Fibroblast of skin of right biceps (primary cell): ENCODE measurements around the gene TYK2.
"Not testable (repeated sequence)": the region's sequence is repeated elsewhere in the genome, so short reads cannot be mapped to it uniquely, and the experiment has no call there.

Experiments
- DNase-seq: peaks from one replicate; pipeline ENCODE4 v3.0.0-alpha.2; 2013

TYK2 gene

DNA sequence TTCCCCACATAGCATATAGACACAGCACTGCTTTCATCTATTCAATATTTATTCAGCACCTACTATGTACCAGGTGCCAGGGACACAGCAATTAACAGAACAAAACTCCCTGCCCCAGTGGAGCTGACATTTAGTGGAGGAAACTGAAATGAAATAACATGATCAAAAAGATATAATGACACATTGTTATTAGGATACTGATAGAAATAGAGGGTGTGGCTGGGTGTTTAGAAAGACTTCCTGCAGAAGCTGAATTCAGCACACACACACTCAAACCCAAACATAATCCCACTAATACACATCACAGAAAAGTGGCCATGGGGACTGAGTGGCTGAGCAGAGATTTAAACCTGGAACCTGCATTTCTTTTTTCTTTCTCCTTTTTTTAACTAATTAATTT lies 26.7 kb upstream of the TYK2 start:
- DNase-seq: no peak

DNA sequence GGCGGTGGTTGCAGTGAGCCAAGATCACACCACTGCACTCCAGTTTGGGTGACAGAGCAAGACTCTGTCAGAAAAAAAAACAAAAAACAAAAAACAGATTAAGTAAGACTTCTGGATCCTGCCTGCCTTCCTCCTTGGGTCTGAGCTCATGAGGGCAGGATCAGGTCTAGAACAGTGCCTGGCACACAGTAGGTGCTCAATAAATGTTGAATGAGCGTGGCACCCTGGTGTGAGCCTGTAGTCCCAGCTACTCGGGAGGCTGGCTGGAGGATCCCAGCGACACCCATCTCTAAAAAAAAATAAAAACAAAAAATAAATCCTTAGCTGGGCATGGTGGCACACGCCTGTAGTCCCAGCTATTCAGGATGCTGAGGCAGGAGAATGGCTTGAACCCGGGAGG lies 25.8 kb upstream of the TYK2 start:
- no peak for DNase-seq

GRCh38 chr19:10404888-10405820 lies 24.8 kb upstream of the TYK2 start:
- no peak for DNase-seq

GRCh38 chr19:10403137-10404021 lies 23.0 kb upstream of the TYK2 start, which contains the start of gene CDC37:
TSS of gene CDC37 (minus strand) at chr19:10403542. CDS start at chr19:10403479, 63 bp downstream.
- peak; percentile 96 for DNase-seq

DNA sequence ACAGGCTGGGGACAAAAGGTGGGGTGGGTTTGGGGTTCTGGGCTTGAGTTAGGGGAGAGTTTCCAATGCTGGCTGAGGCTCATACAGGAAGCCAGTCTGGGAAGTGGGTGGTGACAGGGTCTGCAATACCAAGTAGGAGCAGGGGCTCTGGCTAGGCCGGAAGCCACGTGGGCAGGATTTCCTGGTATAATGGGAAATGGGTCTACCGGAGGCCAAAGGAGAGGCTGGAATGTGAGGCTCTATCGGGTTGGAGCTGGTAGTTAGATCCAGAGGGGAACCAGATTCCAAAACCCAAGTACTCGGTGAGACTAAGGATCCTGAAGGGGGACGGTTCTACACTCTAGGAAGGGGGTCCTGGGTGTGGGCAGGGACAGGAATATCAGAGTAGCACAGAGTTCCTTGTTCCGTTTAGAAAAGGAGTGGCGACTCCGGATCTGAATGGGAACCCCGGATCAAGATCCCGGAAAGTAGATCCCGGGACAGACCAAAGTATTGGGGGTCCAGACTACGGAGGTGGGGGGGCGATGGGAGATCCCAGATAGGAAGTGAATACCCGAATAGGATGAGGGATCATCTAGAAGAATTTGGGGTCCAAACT lies 22.2 kb upstream of the TYK2 start:
- peak; percentile 53 for DNase-seq

DNA sequence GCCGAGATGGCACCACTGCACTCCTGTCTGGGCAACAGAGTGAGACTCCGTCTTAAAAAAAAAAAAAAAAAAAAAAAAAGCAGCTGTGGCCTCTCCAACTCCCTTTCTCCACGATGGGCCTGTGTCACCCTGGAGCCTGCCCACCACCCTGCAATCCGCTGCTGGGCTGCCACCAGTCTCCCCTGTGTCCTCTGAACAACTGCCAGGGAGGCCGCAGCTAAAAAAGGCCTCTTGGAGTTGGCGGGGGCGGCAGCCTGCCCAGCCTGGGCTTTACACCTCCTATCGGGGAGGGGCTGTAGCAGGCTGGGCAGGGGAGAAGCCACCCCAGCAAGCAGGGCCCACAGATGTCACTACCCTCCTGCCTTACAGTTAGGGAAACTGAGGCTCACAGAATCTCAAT lies 19.5 kb upstream of the TYK2 start:
- no peak for DNase-seq

DNA sequence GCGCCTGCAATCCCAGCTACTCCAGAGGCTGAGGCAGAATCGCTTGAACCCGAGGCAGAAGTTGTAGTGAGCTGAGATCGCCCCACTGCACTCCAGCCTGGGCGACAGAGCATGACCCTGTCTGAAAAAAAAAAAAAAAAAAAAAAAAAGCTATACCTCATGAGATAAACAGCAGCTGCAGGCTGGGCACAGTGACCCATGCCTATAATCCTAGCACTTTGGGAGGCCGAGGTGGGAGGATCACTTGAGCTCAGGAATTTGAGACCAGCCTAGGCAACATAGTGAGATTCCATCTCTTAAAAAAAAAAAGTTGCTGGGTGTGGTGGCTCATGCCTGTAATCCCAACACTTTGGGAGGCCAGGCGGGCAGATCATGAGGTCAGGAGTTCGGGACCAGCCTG lies 19.0 kb upstream of the TYK2 start:
- not testable (repeated sequence) for DNase-seq

DNA sequence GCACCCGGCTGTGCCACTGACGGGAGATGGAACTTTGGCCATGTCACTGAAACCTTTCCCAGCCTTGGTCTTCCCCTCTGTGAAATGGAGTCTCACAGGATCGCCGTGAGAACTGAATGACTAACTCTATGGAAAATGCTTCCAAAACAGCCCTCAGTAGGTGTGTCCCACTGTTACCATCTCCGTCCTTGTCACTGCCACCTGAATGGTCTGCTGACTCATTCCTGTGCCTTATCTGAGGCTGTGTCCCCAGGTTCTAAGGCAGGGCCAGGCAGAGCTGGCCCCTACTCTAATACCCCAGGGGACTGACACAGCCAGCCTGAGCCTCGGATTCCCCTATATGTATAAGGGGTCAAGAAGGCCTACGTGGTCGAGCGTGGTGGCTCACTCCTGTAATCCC lies 18.4 kb upstream of the TYK2 start:
- no peak for DNase-seq

DNA sequence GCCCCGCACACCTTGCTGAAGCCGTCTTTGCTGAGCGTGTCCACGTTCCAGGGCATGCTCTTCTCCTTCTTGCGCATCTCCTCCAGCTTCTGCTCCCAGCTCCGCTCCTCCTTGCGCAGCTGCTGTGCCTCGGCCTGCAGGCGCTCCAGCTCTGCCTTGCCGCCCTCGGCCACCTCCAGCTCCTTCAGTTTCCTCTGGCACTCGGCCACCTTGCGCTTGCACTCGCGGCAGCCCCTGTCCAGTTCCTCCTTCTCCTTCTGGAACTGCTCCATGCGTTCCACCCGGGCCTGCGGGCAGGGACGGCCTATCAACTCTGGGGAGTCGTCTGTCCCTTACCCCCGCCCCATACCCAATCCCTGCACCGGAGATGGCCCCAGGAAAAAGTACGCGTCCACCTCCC lies 15.5 kb upstream of the TYK2 start:
- DNase-seq: no peak

DNA sequence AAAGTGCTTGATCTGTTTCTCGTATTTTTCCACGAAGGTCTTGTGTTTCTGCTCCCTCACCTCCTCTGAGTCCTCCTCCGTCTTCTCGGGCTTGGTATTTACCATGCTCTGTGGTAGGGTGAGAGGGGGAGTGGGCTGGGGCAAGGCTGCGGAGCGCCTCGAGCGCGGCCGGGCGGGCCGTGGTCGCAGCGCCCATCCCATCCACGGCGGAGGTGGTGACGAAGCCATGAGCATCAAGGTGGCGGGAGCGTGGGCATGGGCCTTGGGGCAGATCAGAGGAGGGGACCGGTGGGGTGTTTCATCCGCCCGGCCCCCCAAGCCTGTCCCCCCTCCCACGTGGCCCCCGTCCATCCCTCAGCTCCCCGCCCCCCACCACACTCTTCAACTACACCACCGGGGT lies 15.1 kb upstream of the TYK2 start:
- DNase-seq: no peak

GRCh38 chr19:10395003-10395402 lies 14.6 kb upstream of the TYK2 start:
- DNase-seq: no peak

DNA sequence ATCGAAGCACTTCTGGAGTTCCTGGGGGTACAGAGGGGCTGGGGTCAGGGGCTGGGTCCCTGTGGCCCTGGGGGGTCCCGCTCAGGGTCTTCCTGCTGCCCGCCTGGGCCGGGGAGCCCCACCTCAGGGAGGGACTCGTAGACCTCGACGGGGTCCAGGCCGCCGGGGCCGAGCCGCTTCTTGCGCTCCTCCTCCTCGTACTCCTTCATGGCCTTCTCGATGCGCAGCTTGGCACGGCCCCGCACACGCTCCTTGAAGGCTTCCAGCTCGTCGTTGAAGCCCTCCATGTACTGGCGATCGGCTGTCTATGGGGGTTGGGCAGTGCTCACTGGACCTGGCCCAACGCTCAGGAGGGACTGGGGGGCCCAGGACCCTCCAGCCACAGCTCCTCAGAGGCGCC lies 12.8 kb upstream of the TYK2 start:
- DNase-seq: no peak

DNA sequence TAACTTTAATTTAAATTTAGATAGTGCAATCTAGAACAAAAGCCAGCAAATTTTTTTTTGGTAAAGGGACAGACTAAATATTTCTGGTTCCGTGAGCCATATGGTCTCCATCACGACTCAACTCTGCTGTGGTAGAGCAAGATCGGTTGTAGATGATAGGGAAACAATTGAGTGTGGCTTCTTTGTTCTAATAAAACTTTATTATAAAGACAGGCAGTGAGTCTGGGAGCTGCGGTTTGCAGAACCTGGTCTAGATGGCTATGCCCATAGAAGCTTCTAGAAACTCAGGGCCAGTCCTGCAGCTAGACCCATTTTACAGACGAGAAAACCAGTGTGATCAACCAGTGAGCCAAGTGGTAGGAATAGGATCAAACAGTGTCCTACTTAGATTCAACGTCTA lies 11.7 kb upstream of the TYK2 start:
- DNase-seq: no peak

- DNase-seq: peak; percentile 58
These were observed 10.4 kb upstream of the TYK2 start for GRCh38 chr19:10390652-10391286.

DNA sequence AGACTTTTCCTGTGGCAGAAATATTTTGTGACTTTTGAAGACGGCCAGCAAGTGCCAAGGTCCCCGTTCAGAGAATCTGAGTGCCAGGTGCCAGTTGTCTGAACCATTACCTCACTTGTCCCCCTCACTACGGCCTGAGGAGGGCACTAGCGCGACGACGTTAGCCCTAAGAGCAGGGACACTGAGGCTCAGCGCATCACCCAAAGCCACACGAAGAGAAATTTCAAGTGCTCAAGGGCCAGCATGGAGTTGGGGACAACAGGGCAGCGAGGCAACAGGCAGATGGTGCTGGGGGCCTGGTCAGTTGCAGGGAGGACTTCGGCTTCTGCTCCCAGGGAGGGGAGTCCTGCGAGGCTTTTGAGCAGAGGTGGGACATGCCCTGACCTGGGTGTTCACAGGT lies 9.5 kb upstream of the TYK2 start:
- DNase-seq: peak; percentile 17

- peak; percentile 71 for DNase-seq
These were observed 8.6 kb upstream of the TYK2 start for GRCh38 chr19:10388957-10389356.

DNA sequence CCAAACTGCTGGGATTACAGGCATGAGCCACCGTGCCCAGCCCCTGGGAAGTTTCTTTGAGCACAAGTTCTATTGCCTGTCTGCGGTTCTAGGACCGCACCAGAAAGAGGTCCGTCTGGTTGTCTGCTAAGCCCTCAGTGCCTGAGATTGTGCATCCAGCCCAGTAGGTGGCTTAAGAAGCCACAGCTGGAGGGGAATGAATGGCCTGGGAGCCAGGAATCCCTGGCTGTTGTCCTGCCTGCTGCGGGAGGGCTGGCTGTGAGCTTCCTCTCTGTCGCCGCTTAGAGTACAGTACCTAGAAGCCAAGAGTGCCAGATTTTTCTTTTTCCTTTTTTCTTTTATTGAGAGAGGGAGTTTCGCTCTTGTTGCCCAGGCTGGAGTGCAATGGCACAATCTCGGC lies 4.2 kb upstream of the TYK2 start:
- DNase-seq: no peak

DNA sequence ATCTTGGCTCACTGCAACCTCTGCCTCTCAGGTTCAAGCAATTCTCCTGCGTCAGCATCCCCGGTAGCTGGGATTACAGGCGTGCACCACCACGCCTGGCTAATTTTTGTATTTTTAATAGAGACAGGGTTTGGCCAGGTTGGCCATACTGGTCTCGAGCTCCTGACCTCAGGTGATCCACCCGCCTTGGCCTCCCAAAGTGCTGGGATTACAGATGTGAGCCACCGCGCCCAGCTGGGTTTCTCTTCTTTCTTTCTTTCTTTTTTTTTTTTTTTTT lies 2.8 kb upstream of the TYK2 start:
- DNase-seq: not testable (repeated sequence)

GRCh38 chr19:10379880-10380312 lies 476 bp downstream of the TYK2 start:
- no peak for DNase-seq

- DNase-seq: no peak
These were observed 2.2 kb downstream of the TYK2 start for GRCh38 chr19:10378124-10378523.

DNA sequence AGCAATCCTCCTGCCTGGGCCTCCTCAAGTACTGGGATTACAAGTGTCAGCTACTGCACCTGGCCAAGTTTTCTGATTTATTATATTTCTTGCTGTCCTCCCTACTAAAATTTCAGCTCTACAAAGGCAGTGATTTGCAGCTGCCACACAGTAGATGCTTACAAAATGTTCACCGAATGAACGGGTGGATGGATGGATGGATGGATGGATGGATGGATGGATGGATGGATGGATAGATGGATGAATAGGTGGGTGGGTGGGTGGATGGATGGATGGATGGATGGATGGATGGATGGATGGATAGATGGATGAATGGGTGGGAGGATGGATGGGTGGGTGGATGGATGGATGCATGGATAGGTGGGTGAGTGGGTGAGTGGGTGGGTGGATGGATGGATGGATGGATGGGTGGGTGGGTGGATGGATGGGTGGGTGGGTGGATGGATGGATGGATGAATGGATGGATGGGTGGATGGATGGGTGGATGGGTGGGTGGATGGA lies 3.2 kb downstream of the TYK2 start:
- DNase-seq: not testable (repeated sequence)

- no peak for DNase-seq
These were observed 5.4 kb downstream of the TYK2 start for GRCh38 chr19:10374931-10375330.

- DNase-seq: no peak
These were observed 7.7 kb downstream of the TYK2 start for GRCh38 chr19:10372690-10373089.
